Middle frontal gyrus (tissue), 1 donor: ENCODE measurements around the gene CRTAC1.
"Not testable (repeated sequence)": the region's sequence is repeated elsewhere in the genome, so short reads cannot be mapped to it uniquely, and the experiment has no call there.

Experiments used
- DNase-seq: peaks from one replicate; pipeline ENCODE4 v3.0.0-alpha.2; 2015; ENCODE audit warnings: low spot score; ENCODE audit errors: extremely low spot score

Gene CRTAC1

GRCh38 chr10:97849103-97849686, 181.2 kb downstream of the CRTAC1 start:
- DNase-seq = no peak

- DNase-seq = no peak
These were observed 185.7 kb downstream of the CRTAC1 start for GRCh38 chr10:97844678-97845077.

- DNase-seq = not testable (repeated sequence)
These were observed 186.4 kb downstream of the CRTAC1 start for GRCh38 chr10:97843972-97844371.

GRCh38 chr10:97843281-97843671, 187.1 kb downstream of the CRTAC1 start:
- no peak for DNase-seq

- no peak for DNase-seq
These were observed 187.7 kb downstream of the CRTAC1 start for GRCh38 chr10:97842656-97843280.

- DNase-seq = not testable (repeated sequence)
These were observed 188.3 kb downstream of the CRTAC1 start for GRCh38 chr10:97842114-97842513.

GRCh38 chr10:97841166-97841565, 189.3 kb downstream of the CRTAC1 start:
- DNase-seq = not testable (repeated sequence)

GRCh38 chr10:97838091-97838490, 192.3 kb downstream of the CRTAC1 start:
- DNase-seq = no peak

- DNase-seq = no peak
These were observed 194.0 kb downstream of the CRTAC1 start for GRCh38 chr10:97836446-97836845.

- DNase-seq = no peak
These were observed 199.2 kb downstream of the CRTAC1 start for GRCh38 chr10:97831259-97831658.

- DNase-seq = no peak
These were observed 200.4 kb downstream of the CRTAC1 start for GRCh38 chr10:97830064-97830463.

GRCh38 chr10:97828721-97829120, 201.7 kb downstream of the CRTAC1 start:
- no peak for DNase-seq

GRCh38 chr10:97827702-97828291, 202.6 kb downstream of the CRTAC1 start:
- no peak for DNase-seq

- no peak for DNase-seq
These were observed 203.5 kb downstream of the CRTAC1 start for GRCh38 chr10:97826892-97827291.

GRCh38 chr10:97825020-97825760, 205.2 kb downstream of the CRTAC1 start:
- no peak for DNase-seq

- no peak for DNase-seq
These were observed 206.7 kb downstream of the CRTAC1 start for GRCh38 chr10:97823734-97824133.

GRCh38 chr10:97822261-97822687, 208.1 kb downstream of the CRTAC1 start:
- DNase-seq = no peak

GRCh38 chr10:97821308-97822038, 208.9 kb downstream of the CRTAC1 start:
- no peak for DNase-seq

GRCh38 chr10:97820096-97820704, 210.2 kb downstream of the CRTAC1 start:
- no peak for DNase-seq

- DNase-seq = no peak
These were observed 211.8 kb downstream of the CRTAC1 start for GRCh38 chr10:97818572-97818971.

GRCh38 chr10:97816609-97817008, 213.8 kb downstream of the CRTAC1 start:
- DNase-seq = no peak
